NK-92 (cell line): ENCODE measurements around the gene ANKRD10.

Source experiments
- DNase-seq: peaks from one replicate; lab custom pipeline; 2025; ENCODE audit not compliant: unreplicated experiment; lab: John Stamatoyannopoulos, UW

ANKRD10 gene

GRCh38 chr13:110916301-110917142 lies 1.7 kb upstream of the ANKRD10 start:
- no peak for DNase-seq

GRCh38 chr13:110915874-110916206 lies 971 bp upstream of the ANKRD10 start:
- no peak for DNase-seq

- DNase-seq, result no peak
Measured at GRCh38 chr13:110914331-110915056, 375 bp downstream of the ANKRD10 start.

- no peak for DNase-seq
Measured at GRCh38 chr13:110914081-110914330, 863 bp downstream of the ANKRD10 start.

- DNase-seq, result no peak
Measured at GRCh38 chr13:110913322-110914080, 1.4 kb downstream of the ANKRD10 start.

GRCh38 chr13:110912651-110913051 lies 2.2 kb downstream of the ANKRD10 start:
- no peak for DNase-seq

- no peak for DNase-seq
Measured at GRCh38 chr13:110911880-110912279, 3.0 kb downstream of the ANKRD10 start.

GRCh38 chr13:110910013-110910890 lies 4.6 kb downstream of the ANKRD10 start:
- no peak for DNase-seq

GRCh38 chr13:110907951-110908898 lies 6.6 kb downstream of the ANKRD10 start:
- DNase-seq, result no peak

- DNase-seq, result no peak
Measured at GRCh38 chr13:110907301-110907700, 7.6 kb downstream of the ANKRD10 start.

- no peak for DNase-seq
Measured at GRCh38 chr13:110904748-110905147, 10.1 kb downstream of the ANKRD10 start.

- no peak for DNase-seq
Measured at GRCh38 chr13:110902370-110902769, 12.5 kb downstream of the ANKRD10 start.

GRCh38 chr13:110897521-110897920 lies 17.3 kb downstream of the ANKRD10 start:
- no peak for DNase-seq

- DNase-seq, result no peak
Measured at GRCh38 chr13:110897014-110897413, 17.9 kb downstream of the ANKRD10 start.

GRCh38 chr13:110894086-110894485 lies 20.8 kb downstream of the ANKRD10 start:
- DNase-seq, result no peak

- DNase-seq, result no peak
Measured at GRCh38 chr13:110893571-110893970, 21.3 kb downstream of the ANKRD10 start.

GRCh38 chr13:110890279-110891165 lies 24.3 kb downstream of the ANKRD10 start:
- no peak for DNase-seq

- no peak for DNase-seq
Measured at GRCh38 chr13:110888390-110888789, 26.5 kb downstream of the ANKRD10 start.
